RCC 7860 (cell line): ENCODE results near the gene OTOP2.

Experiments used
- DNase-seq: peaks from one replicate; pipeline ENCODE4 v3.0.0-alpha.2; 2015; ENCODE audit warnings: low spot score
- FAIRE-seq: peaks from 2 replicates; lab custom pipeline; 2012; peaks lifted over from hg19 to GRCh38; lab: Jason Lieb, UNC

Gene OTOP2

GRCh38 chr17:74922694-74923537, 1.2 kb upstream of the OTOP2 start, which contains the start of gene USH1G:
TSS of gene USH1G (minus strand) at chr17:74923255. CDS start at chr17:74923073, 182 bp downstream.
- no peak for FAIRE-seq

GRCh38 chr17:74923538-74924249, 379 bp upstream of the OTOP2 start:
- FAIRE-seq (no peak), DNase-seq (no peak)

More at GRCh38 chr17:74922694-74923537, 1.2 kb upstream of the OTOP2 start, which contains the start of gene USH1G:
- no peak for DNase-seq

- no peak for FAIRE-seq
- no peak for DNase-seq
These were observed 1.2 kb downstream of the OTOP2 start for GRCh38 chr17:74925242-74925641.

GRCh38 chr17:74928786-74929185, 4.7 kb downstream of the OTOP2 start:
- no peak for FAIRE-seq
- no peak for DNase-seq

GRCh38 chr17:74930535-74931036, 6.5 kb downstream of the OTOP2 start:
- DNase-seq (no peak), FAIRE-seq (no peak)

GRCh38 chr17:74935048-74935447, 11.0 kb downstream of the OTOP2 start:
- no peak for FAIRE-seq
- no peak for DNase-seq

GRCh38 chr17:74935585-74936469, 11.8 kb downstream of the OTOP2 start, which contains the start of gene OTOP3:
TSS of gene OTOP3 (plus strand) at chr17:74935898. CDS start at chr17:74935922, 24 bp downstream.
- DNase-seq (no peak), FAIRE-seq (no peak)

GRCh38 chr17:74936470-74936799, 12.4 kb downstream of the OTOP2 start:
- no peak for FAIRE-seq

GRCh38 chr17:74937064-74938051, 13.3 kb downstream of the OTOP2 start:
- DNase-seq = no peak
- FAIRE-seq = no peak

More at GRCh38 chr17:74936470-74936799, 12.4 kb downstream of the OTOP2 start:
- DNase-seq = no peak

- FAIRE-seq = no peak
- no peak for DNase-seq
These were observed 14.3 kb downstream of the OTOP2 start for GRCh38 chr17:74938194-74938950.

GRCh38 chr17:74939534-74939933, 15.5 kb downstream of the OTOP2 start:
- DNase-seq = no peak
- no peak for FAIRE-seq

GRCh38 chr17:74941128-74941725, 17.2 kb downstream of the OTOP2 start:
- DNase-seq (no peak), FAIRE-seq (no peak)

- DNase-seq (no peak), FAIRE-seq (no peak)
These were observed 19.9 kb downstream of the OTOP2 start for GRCh38 chr17:74943808-74944522.

- DNase-seq = no peak
- no peak for FAIRE-seq
These were observed 21.5 kb downstream of the OTOP2 start for GRCh38 chr17:74945543-74945942.

- DNase-seq = no peak
- FAIRE-seq = no peak
These were observed 22.6 kb downstream of the OTOP2 start for GRCh38 chr17:74946641-74947040.

- FAIRE-seq (no peak), DNase-seq (no peak)
These were observed 23.1 kb downstream of the OTOP2 start for GRCh38 chr17:74947041-74947754.

GRCh38 chr17:74949455-74950115, 25.5 kb downstream of the OTOP2 start:
- FAIRE-seq (no peak), DNase-seq (no peak)
